ENCODE data around the gene SCRN3. TPM values are rescaled to one million over a fixed set of nuclear protein-coding genes. Genes with fewer than 3 reads are reported as not detected.

SCRN3 gene
- total RNA-seq, 2 donors from 2014 or later, result 22.4 to 39.8 TPM

- DNase-seq (ENCODE audit: low spot score), result no peak
- intact Hi-C loops (cut with DNase I), result no loop called here
- Histone ChIP-seq H3K36me3 (no peaks in the 10 kb centered on the region), H3K27me3 (replicated peaks; ENCODE audit: insufficient read depth) (no peaks in the 10 kb centered on the region), H3K9me3 (no peaks in the 10 kb centered on the region), H3K4me3 (no peak overlapping the region), H3K4me1 (replicated peaks) (no peaks in the 10 kb centered on the region), H3K27ac (no peak overlapping the region)
- TF ChIP-seq POLR2AphosphoS5 (IDR thresholded peaks at IDR 0.05) (no peak), POLR2A (IDR thresholded peaks at IDR 0.05) (no peak), CTCF (IDR thresholded peaks at IDR 0.05) (no peak)
These were observed 40.8 kb downstream of the SCRN3 start for GRCh38 chr2:174436351-174436750.

GRCh38 chr2:174438146-174438886 lies 42.8 kb downstream of the SCRN3 start:
- DNase-seq (ENCODE audit: low spot score), result no peak

GRCh38 chr2:174439323-174439722 lies 43.8 kb downstream of the SCRN3 start:
- DNase-seq (ENCODE audit: low spot score), result no peak
- WGBS, result 77% methylated on average over 2 of the region's 2 CpGs
- Histone ChIP-seq H3K4me3 (no peak overlapping the region), H3K4me1 (replicated peaks) (no peaks in the 10 kb centered on the region), H3K36me3 (no peaks in the 10 kb centered on the region), H3K9me3 (no peaks in the 10 kb centered on the region), H3K27me3 (replicated peaks; ENCODE audit: insufficient read depth) (no peaks in the 10 kb centered on the region), H3K27ac (no peak overlapping the region)
- intact Hi-C loops (cut with DNase I), result no loop called here
- no peak for TF ChIP-seq POLR2A (IDR thresholded peaks at IDR 0.05)
- TF ChIP-seq CTCF (IDR thresholded peaks at IDR 0.05), result no peak
- TF ChIP-seq POLR2AphosphoS5 (IDR thresholded peaks at IDR 0.05), result no peak

More at GRCh38 chr2:174438146-174438886, 42.8 kb downstream of the SCRN3 start:
- Histone ChIP-seq H3K27me3 (replicated peaks; ENCODE audit: insufficient read depth) (no peaks in the 10 kb centered on the region), H3K36me3 (no peaks in the 10 kb centered on the region), H3K9me3 (no peaks in the 10 kb centered on the region), H3K27ac (no peak overlapping the region), H3K4me3 (no peak overlapping the region), H3K4me1 (replicated peaks) (no peaks in the 10 kb centered on the region)
- intact Hi-C loops (cut with DNase I), result no loop called here
- TF ChIP-seq POLR2A (IDR thresholded peaks at IDR 0.05) (no peak), POLR2AphosphoS5 (IDR thresholded peaks at IDR 0.05) (no peak), CTCF (IDR thresholded peaks at IDR 0.05) (no peak)
- WGBS, result 76% methylated on average over 13 of the region's 13 CpGs

- Histone ChIP-seq H3K27ac (no peak overlapping the region), H3K9me3 (no peaks in the 10 kb centered on the region), H3K4me3 (no peak overlapping the region), H3K36me3 (no peaks in the 10 kb centered on the region), H3K27me3 (replicated peaks; ENCODE audit: insufficient read depth) (no peaks in the 10 kb centered on the region), H3K4me1 (replicated peaks) (no peaks in the 10 kb centered on the region)
- no peak for DNase-seq (ENCODE audit: low spot score)
- intact Hi-C loops (cut with DNase I), result no loop called here
- TF ChIP-seq POLR2A (IDR thresholded peaks at IDR 0.05) (no peak), CTCF (IDR thresholded peaks at IDR 0.05) (no peak), POLR2AphosphoS5 (IDR thresholded peaks at IDR 0.05) (no peak)
- 61% methylated on average over 2 of the region's 2 CpGs for WGBS
These were observed 44.4 kb downstream of the SCRN3 start for GRCh38 chr2:174439950-174440349.
